ENCODE measurements around the gene HTR7.

Gene HTR7

GRCh38 chr10:90741926-90742565 lies 115.8 kb downstream of the HTR7 start:
- no peak for DNase-seq

- no peak for DNase-seq
These were observed 117.6 kb downstream of the HTR7 start for GRCh38 chr10:90740265-90740664.

- no peak for DNase-seq
These were observed 119.0 kb downstream of the HTR7 start for GRCh38 chr10:90738885-90739284.

GRCh38 chr10:90734415-90734814 lies 123.4 kb downstream of the HTR7 start:
- no peak for DNase-seq

GRCh38 chr10:90732581-90732980 lies 125.3 kb downstream of the HTR7 start:
- DNase-seq, result no peak

GRCh38 chr10:90723416-90724068 lies 134.3 kb downstream of the HTR7 start:
- no peak for DNase-seq

- no peak for DNase-seq
These were observed 135.0 kb downstream of the HTR7 start for GRCh38 chr10:90722832-90723231.

- peak in 1 of 56 donors; percentile 6 for DNase-seq
These were observed 139.7 kb downstream of the HTR7 start for GRCh38 chr10:90718182-90718581.

- DNase-seq, result no peak
These were observed 145.3 kb downstream of the HTR7 start for GRCh38 chr10:90712529-90712928.

GRCh38 chr10:90709727-90710126 lies 148.1 kb downstream of the HTR7 start:
- DNase-seq, result no peak

GRCh38 chr10:90707657-90708056 lies 150.2 kb downstream of the HTR7 start:
- DNase-seq, result no peak

- DNase-seq, result no peak
These were observed 156.4 kb downstream of the HTR7 start for GRCh38 chr10:90701428-90701827.

- no peak for DNase-seq
These were observed 161.7 kb downstream of the HTR7 start for GRCh38 chr10:90695915-90696676.
